ENCODE measurements around the gene GPR142.

DNA sequence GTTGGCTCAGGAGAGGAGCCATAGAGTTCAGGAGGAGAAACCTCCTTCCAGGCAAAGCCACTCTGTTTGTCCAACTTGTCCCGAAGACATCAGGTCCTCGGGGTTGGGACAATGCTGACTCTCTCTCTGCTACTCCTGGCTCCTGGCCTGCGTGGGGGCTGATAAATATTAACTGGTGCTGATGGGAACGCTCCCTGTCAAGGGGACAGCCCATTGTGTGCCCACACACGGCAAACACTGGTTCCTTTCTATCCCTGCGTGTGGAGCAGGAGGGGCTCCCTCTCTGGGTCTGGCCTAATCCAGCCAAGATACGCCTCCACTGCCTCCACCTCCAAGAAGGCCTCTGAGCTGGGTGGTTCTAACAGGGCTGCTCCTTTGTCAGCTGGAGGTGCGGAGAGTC lies 36.9 kb upstream of the GPR142 start:
- TF ChIP-seq, protein P1, sequence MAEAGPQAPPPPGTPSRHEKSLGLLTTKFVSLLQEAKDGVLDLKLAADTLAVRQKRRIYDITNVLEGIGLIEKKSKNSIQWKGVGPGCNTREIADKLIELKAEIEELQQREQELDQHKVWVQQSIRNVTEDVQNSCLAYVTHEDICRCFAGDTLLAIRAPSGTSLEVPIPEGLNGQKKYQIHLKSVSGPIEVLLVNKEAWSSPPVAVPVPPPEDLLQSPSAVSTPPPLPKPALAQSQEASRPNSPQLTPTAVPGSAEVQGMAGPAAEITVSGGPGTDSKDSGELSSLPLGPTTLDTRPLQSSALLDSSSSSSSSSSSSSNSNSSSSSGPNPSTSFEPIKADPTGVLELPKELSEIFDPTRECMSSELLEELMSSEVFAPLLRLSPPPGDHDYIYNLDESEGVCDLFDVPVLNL (CRISPR knock-in tag; IDR thresholded peaks at IDR 0.05; ENCODE audit: borderline replicate concordance, low read depth): no peak
- TF ChIP-seq CBFB (CRISPR knock-in tag; IDR thresholded peaks at IDR 0.05; ENCODE audit: low read depth): no peak
